KMS-11 (cell line): ENCODE data around the gene RALGPS1.

Source experiments
- H2AFZ ChIP-seq: fragments of 200-600 bp; sonication (generic); 2 replicates; pipeline ENCODE4 v1.6.1; 2016; ENCODE audit warnings: antibody characterized with exemption, mixed run types, low read depth
- H3K27ac ChIP-seq: fragments of 200-600 bp; sonication (generic); 2 replicates; pipeline ENCODE4 v1.6.1; 2016; ENCODE audit warnings: mild to moderate bottlenecking, mixed run types
- H3K27me3 ChIP-seq: fragments of 200-600 bp; sonication (generic); 2 replicates; pipeline ENCODE4 v1.6.1; 2017; ENCODE audit warnings: mild to moderate bottlenecking, low read depth, mixed run types, moderate library complexity; ENCODE audit not compliant: insufficient read depth
- H3K36me3 ChIP-seq: fragments of 200-600 bp; sonication (generic); 2 replicates; pipeline ENCODE4 v1.6.1; 2017; ENCODE audit warnings: mild to moderate bottlenecking, mixed run types; ENCODE audit not compliant: insufficient read depth
- H3K4me1 ChIP-seq: fragments of 200-600 bp; sonication (generic); 2 replicates; pipeline ENCODE4 v1.6.1; 2016; ENCODE audit warnings: mild to moderate bottlenecking, low read depth, mixed run types; ENCODE audit not compliant: poor library complexity, severe bottlenecking
- H3K4me2 ChIP-seq: fragments of 200-600 bp; sonication (generic); 2 replicates; pipeline ENCODE4 v1.7.0; 2016; ENCODE audit warnings: mild to moderate bottlenecking, mixed run types
- H3K4me3 ChIP-seq: fragments of 200-600 bp; sonication (generic); IDR thresholded peaks from 2 replicates; pipeline ENCODE4 v1.6.1; 2017; ENCODE audit warnings: low read depth, low read length, mixed read lengths; ENCODE audit not compliant: insufficient read depth
- H3K79me2 ChIP-seq: fragments of 200-600 bp; sonication (generic); 2 replicates; pipeline ENCODE4 v1.6.1; 2016; ENCODE audit warnings: low read depth, mixed run types; ENCODE audit not compliant: insufficient read depth
- H3K9ac ChIP-seq: fragments of 200-600 bp; sonication (generic); 2 replicates; pipeline ENCODE4 v1.6.1; 2016; ENCODE audit warnings: mild to moderate bottlenecking, mixed run types
- H4K20me1 ChIP-seq: fragments of 200-600 bp; sonication (generic); 2 replicates; pipeline ENCODE4 v1.6.1; 2016; ENCODE audit warnings: mild to moderate bottlenecking, mixed run types; ENCODE audit not compliant: insufficient read depth
- TF ChIP-seq, protein P1 (sequence below): fragments of 200-600 bp; sonication (generic); conservative IDR thresholded peaks from 2 replicates; pipeline ENCODE4 v1.6.1; 2017; ENCODE audit warnings: low read depth, mild to moderate bottlenecking, antibody characterized with exemption, low read length, moderate library complexity, mixed read lengths

RALGPS1 gene

DNA sequence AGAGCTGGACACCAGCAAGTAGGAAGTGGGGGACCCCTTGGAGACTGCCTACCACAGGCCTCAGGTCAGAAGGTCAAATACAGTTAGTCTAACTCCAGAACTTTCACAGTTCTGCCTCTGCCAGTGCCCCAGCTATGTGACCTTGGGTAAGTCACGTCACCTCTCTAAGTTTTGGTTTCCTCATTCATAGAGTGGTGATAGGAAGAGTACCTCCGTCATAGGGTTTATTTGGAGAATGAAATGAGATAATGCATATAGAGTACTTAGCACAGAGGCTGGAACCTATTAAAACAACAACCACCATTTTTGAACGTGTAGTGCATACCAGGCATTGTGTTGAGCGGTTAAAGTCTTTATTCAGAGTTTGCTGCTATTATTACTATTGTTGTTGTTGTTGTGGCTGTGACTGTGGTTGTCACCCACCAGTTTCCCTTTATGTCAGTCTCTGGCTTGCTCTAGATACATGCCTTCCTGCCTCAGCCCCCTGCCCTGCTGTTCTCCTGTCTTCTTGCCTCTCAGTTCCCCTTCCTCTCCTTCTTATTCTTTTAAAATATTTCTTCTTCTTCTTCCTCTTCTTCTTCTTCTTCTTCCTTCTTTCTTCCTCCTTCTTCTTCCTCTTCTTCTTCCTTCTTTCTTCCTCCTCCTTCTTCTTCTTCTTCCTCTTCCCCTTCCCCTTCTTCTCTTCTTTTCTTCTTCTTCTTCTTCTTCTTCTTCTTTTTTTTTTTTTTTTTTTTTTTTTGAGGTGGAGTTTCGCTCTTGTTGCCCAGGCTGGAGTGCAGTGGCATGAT is 67.8 kb downstream of the RALGPS1 start:
- no peak overlapping the region for H3K4me3 ChIP-seq
- no peaks in the 10 kb centered on the region for H4K20me1 ChIP-seq
- H3K4me2 ChIP-seq, result no peak overlapping the region
- H3K27ac ChIP-seq, result no peak overlapping the region
- TF ChIP-seq, protein P1, sequence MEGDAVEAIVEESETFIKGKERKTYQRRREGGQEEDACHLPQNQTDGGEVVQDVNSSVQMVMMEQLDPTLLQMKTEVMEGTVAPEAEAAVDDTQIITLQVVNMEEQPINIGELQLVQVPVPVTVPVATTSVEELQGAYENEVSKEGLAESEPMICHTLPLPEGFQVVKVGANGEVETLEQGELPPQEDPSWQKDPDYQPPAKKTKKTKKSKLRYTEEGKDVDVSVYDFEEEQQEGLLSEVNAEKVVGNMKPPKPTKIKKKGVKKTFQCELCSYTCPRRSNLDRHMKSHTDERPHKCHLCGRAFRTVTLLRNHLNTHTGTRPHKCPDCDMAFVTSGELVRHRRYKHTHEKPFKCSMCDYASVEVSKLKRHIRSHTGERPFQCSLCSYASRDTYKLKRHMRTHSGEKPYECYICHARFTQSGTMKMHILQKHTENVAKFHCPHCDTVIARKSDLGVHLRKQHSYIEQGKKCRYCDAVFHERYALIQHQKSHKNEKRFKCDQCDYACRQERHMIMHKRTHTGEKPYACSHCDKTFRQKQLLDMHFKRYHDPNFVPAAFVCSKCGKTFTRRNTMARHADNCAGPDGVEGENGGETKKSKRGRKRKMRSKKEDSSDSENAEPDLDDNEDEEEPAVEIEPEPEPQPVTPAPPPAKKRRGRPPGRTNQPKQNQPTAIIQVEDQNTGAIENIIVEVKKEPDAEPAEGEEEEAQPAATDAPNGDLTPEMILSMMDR, result no peak
- no peaks in the 10 kb centered on the region for H3K79me2 ChIP-seq
- H3K4me1 ChIP-seq, result peaks cover 66% of the 10 kb centered on the region
- no peaks in the 10 kb centered on the region for H3K27me3 ChIP-seq
- no peak overlapping the region for H3K9ac ChIP-seq
- no peaks in the 10 kb centered on the region for H3K36me3 ChIP-seq
- H2AFZ ChIP-seq, result no peak overlapping the region

DNA sequence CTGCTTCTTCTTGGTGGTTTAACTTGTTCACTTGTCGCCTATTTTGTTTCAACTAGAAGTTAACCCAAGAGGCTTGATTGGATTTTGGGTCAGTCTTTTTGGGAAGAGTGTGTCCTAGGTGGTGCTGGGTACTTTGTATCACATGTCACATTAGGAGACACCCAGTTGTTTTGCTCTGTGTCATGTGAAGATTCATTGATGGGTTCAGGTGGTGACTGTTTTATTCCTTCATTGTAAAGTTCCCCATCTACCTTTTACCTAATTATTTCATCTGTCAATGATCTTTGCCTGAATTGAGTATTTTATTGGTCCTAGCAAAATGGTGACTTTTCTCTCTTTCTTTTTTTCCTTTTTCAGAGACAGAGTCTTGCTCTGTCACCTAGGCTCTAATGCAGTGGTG is 69.2 kb downstream of the RALGPS1 start:
- Histone ChIP-seq H3K79me2 (no peaks in the 10 kb centered on the region), H3K36me3 (no peaks in the 10 kb centered on the region), H3K9ac (no peak overlapping the region), H3K27ac (peak overlapping the region; percentile 7; the same call in 1 of the 2 replicates), H2AFZ (no peak overlapping the region), H3K4me2 (peak overlapping the region; percentile 84; the same call in 1 of the 2 replicates), H3K4me3 (no peak overlapping the region), H3K4me1 (peaks cover 78% of the 10 kb centered on the region), H3K27me3 (no peaks in the 10 kb centered on the region), H4K20me1 (no peaks in the 10 kb centered on the region)
- TF ChIP-seq, protein P1, result no peak

DNA sequence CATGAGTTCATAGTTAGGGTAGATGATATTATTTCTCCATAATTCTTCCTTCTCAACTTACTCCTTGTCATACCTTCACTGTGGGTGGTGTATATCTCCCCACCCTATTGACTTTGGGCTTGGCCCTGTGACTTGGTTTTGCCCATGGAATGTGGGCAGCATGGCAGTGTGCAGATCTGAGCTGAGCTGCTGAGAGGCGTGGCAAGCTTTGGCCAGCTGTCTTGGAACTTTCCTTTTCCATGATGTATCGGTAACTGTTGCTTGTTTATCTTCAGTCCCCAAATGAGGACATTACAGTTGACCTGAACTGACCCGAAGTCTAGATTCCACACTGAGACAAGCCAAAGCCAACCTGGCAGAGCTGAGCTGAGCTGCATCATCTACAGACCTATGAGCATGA is 70.4 kb downstream of the RALGPS1 start:
- TF ChIP-seq, protein P1, result no peak
- Histone ChIP-seq H2AFZ (no peak overlapping the region; the same call in 1 of the 2 replicates), H3K36me3 (no peaks in the 10 kb centered on the region), H4K20me1 (no peaks in the 10 kb centered on the region), H3K27me3 (no peaks in the 10 kb centered on the region), H3K4me2 (peak overlapping the region; percentile 84), H3K9ac (peak overlapping the region; percentile 6; the same call in 1 of the 2 replicates), H3K79me2 (no peaks in the 10 kb centered on the region), H3K4me1 (peaks cover 74% of the 10 kb centered on the region), H3K27ac (peak overlapping the region; percentile 92), H3K4me3 (no peak overlapping the region)

DNA sequence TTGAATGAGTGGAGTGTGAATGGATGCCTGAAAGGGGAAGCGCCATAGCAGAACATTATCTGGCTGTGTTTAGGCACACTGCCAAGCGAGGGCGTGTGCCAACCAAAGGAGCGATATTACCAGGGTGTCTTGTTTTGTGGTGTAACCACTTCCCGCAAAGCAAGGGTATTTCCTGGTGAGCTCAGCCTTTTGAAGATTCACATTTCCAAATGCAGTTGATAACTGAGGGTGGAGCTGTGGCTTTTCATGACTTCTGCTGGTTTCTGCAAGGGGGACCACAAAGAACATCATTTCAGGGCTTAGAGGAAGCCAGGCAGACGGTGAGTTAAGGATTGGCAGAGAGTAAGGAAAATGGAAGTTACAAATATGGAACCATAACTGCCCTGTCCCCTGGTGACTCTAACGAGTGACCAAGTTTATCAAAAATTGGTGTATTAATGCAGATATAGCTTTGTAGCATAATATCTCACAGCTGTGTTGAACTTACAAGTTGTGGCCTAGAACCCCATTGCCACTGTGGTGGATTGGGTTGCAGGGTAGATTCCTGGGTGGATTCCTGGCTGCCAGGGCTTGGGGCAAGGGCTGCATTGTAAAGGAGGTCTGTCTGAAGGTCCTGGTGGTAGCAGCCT is 71.4 kb downstream of the RALGPS1 start:
- H3K4me3 ChIP-seq, result no peak overlapping the region
- H2AFZ ChIP-seq, result no peak overlapping the region
- H3K4me2 ChIP-seq, result peak overlapping the region; percentile 84
- H3K9ac ChIP-seq, result peak overlapping the region; percentile 52
- H3K4me1 ChIP-seq, result peaks cover 64% of the 10 kb centered on the region
- no peaks in the 10 kb centered on the region for H3K36me3 ChIP-seq
- H3K27me3 ChIP-seq, result no peaks in the 10 kb centered on the region
- no peaks in the 10 kb centered on the region for H3K79me2 ChIP-seq
- H4K20me1 ChIP-seq, result no peaks in the 10 kb centered on the region
- TF ChIP-seq, protein P1, result peak; percentile 13; the same call in 1 of the 2 replicates
- H3K27ac ChIP-seq, result peak overlapping the region; percentile 92
